A204.1 (cell line): ENCODE results near the gene KLHL10.

Experiments
- FAIRE-seq: peaks from 2 replicates; lab custom pipeline; 2012; peaks lifted over from hg19 to GRCh38; lab: Jason Lieb, UNC

Gene KLHL10

DNA sequence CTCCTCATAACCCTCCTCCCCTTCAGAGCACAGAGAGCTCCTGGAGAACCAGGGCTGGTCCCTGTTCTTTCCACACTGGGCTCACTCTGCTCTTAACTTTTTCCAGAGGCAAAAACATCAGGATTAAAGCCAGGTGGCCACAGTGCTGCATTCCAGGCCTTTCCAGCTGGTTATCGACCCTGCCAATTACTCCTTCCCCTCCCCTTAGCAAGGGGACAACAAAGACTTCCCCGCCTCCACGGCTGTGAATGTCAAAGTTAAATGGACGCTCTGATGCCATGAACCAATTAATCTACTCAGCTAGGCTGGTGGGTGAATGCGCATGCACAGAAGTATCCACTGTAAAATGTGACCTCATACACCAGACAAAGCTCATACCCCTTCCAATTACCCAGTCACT, 58.0 kb downstream of the KLHL10 start:
- no peak for FAIRE-seq

DNA sequence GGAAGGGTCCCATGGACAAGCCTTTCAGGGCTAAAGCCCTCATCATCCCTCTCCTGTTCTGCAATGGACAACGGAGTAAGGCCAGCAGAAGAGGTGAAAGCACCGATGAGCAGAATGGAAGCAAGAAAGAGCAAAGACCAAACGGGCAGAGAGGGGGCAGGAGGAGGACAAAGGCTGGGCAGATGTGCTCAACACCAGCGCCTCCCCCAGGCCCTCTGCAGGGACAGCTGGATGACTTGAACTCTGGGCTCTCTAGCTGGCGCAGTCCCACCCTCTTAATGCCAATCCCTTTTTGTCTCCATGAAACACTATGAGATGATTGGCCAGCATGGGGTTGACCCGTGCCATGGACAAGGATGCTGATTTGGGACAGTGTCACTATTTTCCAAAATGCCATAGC, 59.1 kb downstream of the KLHL10 start:
- no peak for FAIRE-seq
